Activated CD8-positive, alpha-beta memory T cell treated with anti-CD3 and anti-CD28 coated beads for 36 hours (primary cell): ENCODE measurements around the gene RHEB. TPM values are rescaled to one million over a fixed set of nuclear protein-coding genes. Genes with fewer than 3 reads are reported as not detected.

Source experiments
- CTCF ChIA-PET: fragments of 350-600 bp; sonication (Branson Sonifier 250); formaldehyde crosslinking; loops from one replicate; lab custom pipeline; 2021; ENCODE audit warnings: antibody characterized with exemption; lab: Charles Lee
- POLR2A ChIA-PET: fragments of 350-600 bp; sonication (Branson Sonifier 250); formaldehyde crosslinking; loops from one replicate; lab custom pipeline; 2021; ENCODE audit warnings: antibody characterized with exemption; lab: Charles Lee
- total RNA-seq, 2 experiments: library from RNA; stranded (reverse); gene quantifications; one replicate each; pipeline ENCODE4 v1.2.3, GENCODE V29; 2021

Gene RHEB
- total RNA-seq, 2 experiments from 2014 or later: 49.4 to 51.2 TPM

- CTCF ChIA-PET: interaction anchor here (0.8 to 1.3 kb wide), 4 partner anchors 15 to 62 kb away, joined by 3 to 4 read pairs (median 3); no protein-coding TSS in a partner anchor
- POLR2A ChIA-PET: no interaction called here
These were observed 89.1 kb downstream of the RHEB start for GRCh38 chr7:151430391-151431205.

GRCh38 chr7:151429560-151430331 is 89.9 kb downstream of the RHEB start:
- ChIA-PET POLR2A (no interaction called here), CTCF (interaction anchor here (0.8 to 1.3 kb wide), 4 partner anchors 16 to 61 kb away, joined by 3 to 4 read pairs (median 3); no protein-coding TSS in a partner anchor)

- CTCF ChIA-PET: no interaction called here
- POLR2A ChIA-PET: no interaction called here
These were observed 90.5 kb downstream of the RHEB start for GRCh38 chr7:151429237-151429559.

GRCh38 chr7:151428378-151429236 is 91.1 kb downstream of the RHEB start:
- ChIA-PET CTCF (no interaction called here), POLR2A (no interaction called here)

GRCh38 chr7:151427705-151428377 is 91.9 kb downstream of the RHEB start:
- ChIA-PET POLR2A (no interaction called here), CTCF (no interaction called here)

GRCh38 chr7:151426904-151427704 is 92.6 kb downstream of the RHEB start:
- ChIA-PET POLR2A (no interaction called here), CTCF (interaction anchor here (2.0 kb wide), 1 partner anchor 21 kb away, joined by 6 read pairs; no protein-coding TSS in a partner anchor)

- ChIA-PET POLR2A (no interaction called here), CTCF (interaction anchor here (2.0 kb wide), 1 partner anchor 22 kb away, joined by 6 read pairs; no protein-coding TSS in a partner anchor)
These were observed 93.2 kb downstream of the RHEB start for GRCh38 chr7:151426441-151426903.

- ChIA-PET CTCF (interaction anchor here (2.0 kb wide), 1 partner anchor 23 kb away, joined by 6 read pairs; no protein-coding TSS in a partner anchor), POLR2A (no interaction called here)
These were observed 93.8 kb downstream of the RHEB start for GRCh38 chr7:151425670-151426440.

GRCh38 chr7:151424799-151425198 is 94.9 kb downstream of the RHEB start:
- POLR2A ChIA-PET: no interaction called here
- CTCF ChIA-PET: interaction anchor here (2.0 kb wide), 1 partner anchor 24 kb away, joined by 6 read pairs; no protein-coding TSS in a partner anchor

GRCh38 chr7:151423936-151424335 is 95.8 kb downstream of the RHEB start:
- POLR2A ChIA-PET: no interaction called here
- CTCF ChIA-PET: interaction anchor here (2.6 kb wide), 1 partner anchor 25 kb away, joined by 9 read pairs; no protein-coding TSS in a partner anchor

GRCh38 chr7:151423226-151423625 is 96.5 kb downstream of the RHEB start:
- ChIA-PET POLR2A (no interaction called here), CTCF (interaction anchor here (2.6 kb wide), 1 partner anchor 25 kb away, joined by 9 read pairs; no protein-coding TSS in a partner anchor)

GRCh38 chr7:151422212-151422611 is 97.5 kb downstream of the RHEB start:
- ChIA-PET CTCF (interaction anchor here (2.6 kb wide), 1 partner anchor 26 kb away, joined by 9 read pairs; no protein-coding TSS in a partner anchor), POLR2A (no interaction called here)

GRCh38 chr7:151420144-151420543 is 99.6 kb downstream of the RHEB start:
- POLR2A ChIA-PET: no interaction called here
- CTCF ChIA-PET: no interaction called here

GRCh38 chr7:151416941-151417315 is 102.8 kb downstream of the RHEB start:
- POLR2A ChIA-PET: no interaction called here
- CTCF ChIA-PET: interaction anchor here (1.6 kb wide), 1 partner anchor 32 kb away, joined by 3 read pairs; no protein-coding TSS in a partner anchor

GRCh38 chr7:151416112-151416940 is 103.4 kb downstream of the RHEB start:
- ChIA-PET POLR2A (interaction anchor here (1.2 kb wide), 1 partner anchor 21 kb away, joined by 3 read pairs; no protein-coding TSS in a partner anchor), CTCF (interaction anchor here (1.6 kb wide), 1 partner anchor 32 kb away, joined by 3 read pairs; no protein-coding TSS in a partner anchor)
